ENCODE results near the gene RDH13. TPM values are rescaled to one million over a fixed set of nuclear protein-coding genes. Genes with fewer than 3 reads are reported as not detected.

RDH13 gene
- total and polyA plus RNA-seq, 7 donors: 6.9 to 41.0 (median 11.8) TPM

DNA sequence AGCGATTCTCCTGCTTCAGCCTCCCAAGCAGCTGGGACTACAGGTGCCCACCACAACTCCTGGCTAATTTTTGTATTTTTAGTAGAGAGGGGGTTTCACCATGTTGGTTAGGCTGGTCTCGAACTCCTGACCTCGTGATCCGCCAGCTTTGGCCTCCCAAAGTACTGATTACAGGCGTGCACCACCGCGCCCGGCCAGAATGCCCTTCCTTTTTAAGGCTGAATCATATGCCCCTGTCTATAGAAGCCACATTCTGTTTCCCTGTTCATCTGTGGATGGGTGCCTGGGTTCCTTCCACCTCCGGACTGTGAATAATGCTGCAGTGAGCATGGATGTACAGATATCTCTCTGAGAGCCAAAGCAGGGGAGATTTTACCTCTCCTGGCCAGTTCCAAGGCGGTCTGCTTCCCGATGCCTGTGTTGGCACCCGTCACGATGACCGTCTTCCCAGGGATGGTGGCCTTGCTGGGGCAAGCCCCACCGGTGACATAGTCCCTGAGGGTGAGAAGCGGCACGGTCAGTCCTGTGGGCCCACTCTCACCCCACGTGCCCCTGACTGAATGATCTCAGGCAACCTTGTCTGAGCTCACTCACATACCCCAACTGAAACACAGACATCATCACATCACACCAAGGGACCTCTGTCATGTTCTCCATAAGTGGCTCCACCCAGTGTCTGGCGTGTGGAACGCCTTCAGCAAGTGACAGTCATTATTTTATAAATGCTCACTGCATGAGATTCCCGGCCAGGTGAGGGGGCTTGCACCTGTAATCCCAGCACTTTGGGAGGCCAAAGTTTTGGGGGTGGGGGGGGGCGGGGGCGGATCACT, 4.0 kb downstream of the RDH13 start:
- 95 to 96% methylated on average over 23 of the region's 23 CpGs for WGBS, 2 donors
- H3K27me3 ChIP-seq: no peaks in the 10 kb centered on the region
- intact Hi-C loops (cut with DNase I): no loop called here
- no peak for DNase-seq
- peaks cover 0 to 58% (median 30%) of the 10 kb centered on the region in 4 donors for H3K36me3 ChIP-seq
- no peak for TF ChIP-seq POLR2AphosphoS5 (IDR thresholded peaks at IDR 0.05)
- no peak for TF ChIP-seq POLR2A (IDR thresholded peaks at IDR 0.05)
- TF ChIP-seq, protein P1, sequence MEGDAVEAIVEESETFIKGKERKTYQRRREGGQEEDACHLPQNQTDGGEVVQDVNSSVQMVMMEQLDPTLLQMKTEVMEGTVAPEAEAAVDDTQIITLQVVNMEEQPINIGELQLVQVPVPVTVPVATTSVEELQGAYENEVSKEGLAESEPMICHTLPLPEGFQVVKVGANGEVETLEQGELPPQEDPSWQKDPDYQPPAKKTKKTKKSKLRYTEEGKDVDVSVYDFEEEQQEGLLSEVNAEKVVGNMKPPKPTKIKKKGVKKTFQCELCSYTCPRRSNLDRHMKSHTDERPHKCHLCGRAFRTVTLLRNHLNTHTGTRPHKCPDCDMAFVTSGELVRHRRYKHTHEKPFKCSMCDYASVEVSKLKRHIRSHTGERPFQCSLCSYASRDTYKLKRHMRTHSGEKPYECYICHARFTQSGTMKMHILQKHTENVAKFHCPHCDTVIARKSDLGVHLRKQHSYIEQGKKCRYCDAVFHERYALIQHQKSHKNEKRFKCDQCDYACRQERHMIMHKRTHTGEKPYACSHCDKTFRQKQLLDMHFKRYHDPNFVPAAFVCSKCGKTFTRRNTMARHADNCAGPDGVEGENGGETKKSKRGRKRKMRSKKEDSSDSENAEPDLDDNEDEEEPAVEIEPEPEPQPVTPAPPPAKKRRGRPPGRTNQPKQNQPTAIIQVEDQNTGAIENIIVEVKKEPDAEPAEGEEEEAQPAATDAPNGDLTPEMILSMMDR (IDR thresholded peaks at IDR 0.05): no peak
- no peak for TF ChIP-seq EP300 (IDR thresholded peaks at IDR 0.05)
- H3K4me1 ChIP-seq: peaks cover 0 to 12% (median 10%) of the 10 kb centered on the region in 4 donors
- H3K27ac ChIP-seq: no peak overlapping the region
- H3K4me3 ChIP-seq: no peak overlapping the region
- no peaks in the 10 kb centered on the region for H3K9me3 ChIP-seq

DNA sequence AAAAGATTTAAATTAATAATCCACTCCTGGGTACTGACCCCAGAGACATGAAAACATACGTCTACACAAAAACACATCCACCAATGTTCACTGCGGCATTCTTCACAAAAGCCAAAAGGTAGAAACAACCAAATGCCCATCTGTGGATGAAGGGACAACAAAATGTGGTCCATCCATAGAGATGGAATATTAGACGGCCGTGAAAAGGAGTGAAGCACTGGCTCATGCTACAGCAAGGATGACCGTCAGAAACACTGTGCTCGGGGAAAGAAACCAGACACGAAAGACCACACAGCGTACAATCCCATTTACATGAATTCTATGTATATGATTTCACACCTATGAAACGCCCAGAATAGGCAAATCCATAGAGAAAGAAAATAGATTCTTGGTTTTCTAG, 6.1 kb downstream of the RDH13 start:
- Histone ChIP-seq H3K9me3 (no peaks in the 10 kb centered on the region), H3K4me3 (no peak overlapping the region), H3K4me1 (peaks cover 0 to 6% (median 2%) of the 10 kb centered on the region in 4 donors), H3K27ac (no peak overlapping the region), H3K27me3 (no peaks in the 10 kb centered on the region), H3K36me3 (peaks cover 0 to 77% (median 38%) of the 10 kb centered on the region in 4 donors)
- 97 to 98% methylated on average over 9 of the region's 9 CpGs for WGBS, 2 donors
- TF ChIP-seq, protein P1 (IDR thresholded peaks at IDR 0.05): no peak
- TF ChIP-seq POLR2AphosphoS5 (IDR thresholded peaks at IDR 0.05) (no peak), EP300 (IDR thresholded peaks at IDR 0.05) (no peak), POLR2A (IDR thresholded peaks at IDR 0.05) (no peak)
- DNase-seq: no peak
- intact Hi-C loops (cut with DNase I): no loop called here

DNA sequence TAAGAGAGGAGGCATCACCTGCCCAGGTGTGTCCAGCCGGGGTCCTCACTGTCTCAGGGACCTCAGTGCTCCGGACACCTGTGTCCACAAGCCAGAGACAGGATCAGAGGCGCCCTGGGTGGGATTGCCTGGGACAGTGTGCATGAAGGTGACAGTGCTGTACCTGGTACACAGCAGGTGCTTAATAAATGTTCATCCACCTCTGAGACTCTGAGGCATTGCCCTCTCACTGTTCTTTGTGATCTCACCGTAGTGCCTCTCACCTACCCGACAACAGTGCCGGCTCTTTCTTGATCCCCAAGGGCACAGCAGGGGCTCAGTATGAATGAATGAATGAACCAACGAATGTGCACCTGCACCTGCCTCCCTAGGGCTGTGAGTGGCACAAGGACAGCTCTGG, 9.2 kb downstream of the RDH13 start:
- no peak overlapping the region for H3K4me3 ChIP-seq
- 82 to 84% methylated on average over 7 of the region's 7 CpGs for WGBS, 2 donors
- no peaks in the 10 kb centered on the region for H3K9me3 ChIP-seq
- no peak for DNase-seq
- no peaks in the 10 kb centered on the region for H3K27me3 ChIP-seq
- no peak for TF ChIP-seq EP300 (IDR thresholded peaks at IDR 0.05)
- no peak for TF ChIP-seq POLR2AphosphoS5 (IDR thresholded peaks at IDR 0.05)
- TF ChIP-seq, protein P1 (IDR thresholded peaks at IDR 0.05): no peak
- no peak for TF ChIP-seq POLR2A (IDR thresholded peaks at IDR 0.05)
- no peak overlapping the region for H3K27ac ChIP-seq
- intact Hi-C loops (cut with DNase I): no loop called here
- peaks cover 2 to 93% (median 42%) of the 10 kb centered on the region in 4 donors for H3K36me3 ChIP-seq
- H3K4me1 ChIP-seq: no peaks in the 10 kb centered on the region

DNA sequence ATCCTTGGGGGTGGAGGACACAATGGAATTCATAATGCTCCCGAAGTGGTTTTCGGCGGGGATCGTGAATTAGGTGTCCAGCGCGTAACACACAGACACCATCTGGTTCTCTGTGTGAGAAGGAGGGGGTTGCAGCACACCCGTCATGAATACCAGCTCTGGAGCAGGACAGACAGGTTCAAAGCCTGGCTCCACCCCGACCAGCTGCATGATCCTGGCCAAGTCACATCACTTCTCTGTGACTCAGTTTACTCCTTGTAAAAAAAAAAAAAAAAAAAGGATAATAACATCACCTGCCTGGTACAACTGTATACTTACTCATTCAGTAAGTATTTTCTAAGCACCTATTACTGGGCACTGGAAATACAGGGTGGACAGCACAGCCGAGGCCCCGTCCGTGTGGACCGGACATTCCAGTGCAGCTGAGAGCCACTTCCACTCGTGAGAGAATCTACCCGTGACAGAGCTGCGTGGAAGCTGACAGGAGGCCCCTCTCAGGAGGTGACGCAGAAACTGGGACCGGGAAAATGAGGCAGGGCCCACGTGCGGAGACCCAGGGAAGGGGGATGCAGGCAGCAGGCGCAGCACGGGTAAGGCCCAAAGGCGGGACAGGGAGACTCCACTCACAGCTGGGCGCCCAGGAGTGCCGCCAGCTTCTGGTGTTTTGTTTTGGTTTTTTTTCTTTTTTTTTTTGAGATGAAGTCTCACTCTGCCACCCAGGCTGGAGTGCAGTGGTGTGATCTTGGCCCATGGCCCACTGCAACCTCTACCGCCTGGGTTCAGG, 12.0 kb downstream of the RDH13 start:
- Histone ChIP-seq H3K27me3 (no peaks in the 10 kb centered on the region), H3K27ac (no peak overlapping the region), H3K36me3 (peaks cover 23 to 93% (median 46%) of the 10 kb centered on the region in 4 donors), H3K9me3 (no peaks in the 10 kb centered on the region), H3K4me1 (no peaks in the 10 kb centered on the region), H3K4me3 (no peak overlapping the region)
- DNase-seq: no peak
- TF ChIP-seq, protein P1 (IDR thresholded peaks at IDR 0.05): no peak
- TF ChIP-seq POLR2AphosphoS5 (IDR thresholded peaks at IDR 0.05): no peak
- no peak for TF ChIP-seq POLR2A (IDR thresholded peaks at IDR 0.05)
- no peak for TF ChIP-seq EP300 (IDR thresholded peaks at IDR 0.05)
- intact Hi-C loops (cut with DNase I): no loop called here
- WGBS, 2 donors: 96% methylated on average over 25 of the region's 25 CpGs
